ENCODE data around the gene MASTL. TPM values are rescaled to one million over a fixed set of nuclear protein-coding genes. Genes with fewer than 3 reads are reported as not detected.
"Not testable (repeated sequence)": the region's sequence is repeated elsewhere in the genome, so short reads cannot be mapped to it uniquely, and the experiment has no call there.

The MASTL gene
- total RNA-seq, 4 donors from 2014 or later: 0.59 to 17.9 (median 7.5) TPM

GRCh38 chr10:27153845-27154193 is 1.3 kb upstream of the MASTL start:
- peak overlapping the region; percentile 98 to 99 for H3K27ac ChIP-seq
- no peaks in the 10 kb centered on the region for H3K36me3 ChIP-seq
- H3K27me3 ChIP-seq: no peaks in the 10 kb centered on the region
- H3K9me3 ChIP-seq: no peaks in the 10 kb centered on the region
- no peak for DNase-seq
- H3K4me3 ChIP-seq: peak overlapping the region; percentile 82 to 93
- no peak for TF ChIP-seq CTCF (IDR thresholded peaks at IDR 0.05)
- TF ChIP-seq POLR2A (IDR thresholded peaks at IDR 0.05): no peak
- intact Hi-C loops (cut with DNase I; ENCODE audit: low total_unique reads): no loop called here
- H3K4me1 ChIP-seq: peaks cover 0 to 7% of the 10 kb centered on the region in 2 donors

- Histone ChIP-seq H3K27ac (peak overlapping the region; percentile 98 to 99), H3K4me3 (peak overlapping the region in 1 of 2 donors; percentile 93)
- H3K36me3 ChIP-seq; DNase-seq; intact Hi-C loops (cut with DNase I; ENCODE audit: low total_unique reads); H3K27me3 ChIP-seq; H3K4me1 ChIP-seq; H3K9me3 ChIP-seq: not testable (repeated sequence)
Measured at GRCh38 chr10:27156566-27156965, 1.4 kb downstream of the MASTL start.

DNA sequence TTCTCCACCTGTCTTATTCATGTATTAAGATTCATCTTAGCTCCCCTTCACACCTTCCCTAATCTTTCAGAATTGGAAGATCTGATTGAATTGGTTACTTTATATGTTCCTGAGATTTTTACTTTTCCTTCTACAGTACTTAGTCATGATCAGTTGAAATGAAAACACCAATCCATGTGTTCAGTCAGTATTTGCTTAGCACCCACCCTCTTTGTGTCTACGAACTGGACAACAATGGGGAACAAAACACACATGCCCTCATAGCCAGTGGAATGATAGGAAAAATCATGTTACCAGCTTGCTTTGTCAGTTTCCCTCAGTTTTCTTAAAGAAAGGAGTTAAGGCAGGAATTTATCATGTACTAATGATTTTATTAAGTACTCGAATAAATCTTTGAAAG is 2.0 kb downstream of the MASTL start:
- Histone ChIP-seq H3K36me3 (no peaks in the 10 kb centered on the region), H3K27ac (no peak overlapping the region), H3K9me3 (no peaks in the 10 kb centered on the region), H3K4me1 (peaks cover 0 to 7% of the 10 kb centered on the region in 2 donors), H3K4me3 (no peak overlapping the region), H3K27me3 (no peaks in the 10 kb centered on the region)
- intact Hi-C loops (cut with DNase I; ENCODE audit: low total_unique reads): no loop called here
- DNase-seq: no peak
- TF ChIP-seq CTCF (IDR thresholded peaks at IDR 0.05) (no peak), POLR2A (IDR thresholded peaks at IDR 0.05) (no peak)

DNA sequence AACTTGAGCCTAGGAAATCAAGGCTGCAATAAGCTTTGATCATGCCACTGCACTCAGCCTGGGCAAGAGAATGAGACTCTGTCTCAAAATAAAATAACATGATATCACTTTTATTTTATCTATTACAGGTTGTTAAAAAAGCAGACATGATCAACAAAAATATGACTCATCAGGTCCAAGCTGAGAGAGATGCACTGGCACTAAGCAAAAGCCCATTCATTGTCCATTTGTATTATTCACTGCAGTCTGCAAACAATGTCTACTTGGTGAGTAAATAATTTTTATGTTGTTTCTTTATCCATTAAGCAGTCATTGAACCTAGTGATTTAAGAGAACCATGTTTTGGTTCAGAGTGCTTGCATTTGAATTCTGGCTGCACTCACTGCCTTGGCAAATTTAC is 3.3 kb downstream of the MASTL start:
- H3K27me3 ChIP-seq: no peaks in the 10 kb centered on the region
- no peaks in the 10 kb centered on the region for H3K36me3 ChIP-seq
- no peak for TF ChIP-seq POLR2A (IDR thresholded peaks at IDR 0.05)
- TF ChIP-seq CTCF (IDR thresholded peaks at IDR 0.05): no peak
- no peaks in the 10 kb centered on the region for H3K9me3 ChIP-seq
- no peak for DNase-seq
- intact Hi-C loops (cut with DNase I; ENCODE audit: low total_unique reads): no loop called here
- no peak overlapping the region for H3K4me3 ChIP-seq
- H3K4me1 ChIP-seq: no peaks in the 10 kb centered on the region
- no peak overlapping the region for H3K27ac ChIP-seq

DNA sequence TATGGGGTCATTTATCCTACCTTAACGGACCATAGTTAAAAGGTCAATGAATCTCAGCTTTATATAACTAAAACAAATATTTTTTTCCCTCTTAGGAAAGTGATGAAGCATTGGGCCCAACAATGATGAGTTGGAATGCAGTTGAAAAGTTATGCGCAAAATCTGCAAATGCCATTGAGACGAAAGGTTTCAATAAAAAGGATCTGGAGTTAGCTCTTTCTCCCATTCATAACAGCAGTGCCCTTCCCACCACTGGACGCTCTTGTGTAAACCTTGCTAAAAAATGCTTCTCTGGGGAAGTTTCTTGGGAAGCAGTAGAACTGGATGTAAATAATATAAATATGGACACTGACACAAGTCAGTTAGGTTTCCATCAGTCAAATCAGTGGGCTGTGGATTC is 14.7 kb downstream of the MASTL start:
- intact Hi-C loops (cut with DNase I; ENCODE audit: low total_unique reads): no loop called here

More for the DNA sequence above, 14.7 kb downstream of the MASTL start:
- Histone ChIP-seq H3K36me3 (no peaks in the 10 kb centered on the region), H3K27me3 (no peaks in the 10 kb centered on the region), H3K27ac (no peak overlapping the region), H3K4me3 (no peak overlapping the region), H3K9me3 (no peaks in the 10 kb centered on the region), H3K4me1 (no peaks in the 10 kb centered on the region)
- TF ChIP-seq CTCF (IDR thresholded peaks at IDR 0.05) (no peak), POLR2A (IDR thresholded peaks at IDR 0.05) (no peak)
- DNase-seq: no peak
